GM13977 (cell line): Measurements from ENCODE around the gene DNAL1.

Experiments
- DNase-seq: peaks from one replicate; pipeline ENCODE4 v3.0.0; 2012; ENCODE audit warnings: low spot score
- CTCF ChIP-seq: IDR thresholded peaks from 2 replicates; pipeline ENCODE4 v1.5.1; 2012; ENCODE audit warnings: mild to moderate bottlenecking, control low read depth; ENCODE audit not compliant: insufficient read depth; ENCODE audit errors: extremely low read depth, missing control alignments
- in situ Hi-C: fragments of 300-500 bp; cut with MboI; formaldehyde crosslinking; loops from one replicate; pipeline ENCODE4 v1.12.0; 2022; ENCODE audit warnings: low sequenced_read_pairs, low pct_unique_long_range_greater_than_20kb, mixed read lengths, inconsistent platforms; ENCODE audit not compliant: unreplicated experiment

The DNAL1 gene

GRCh38 chr14:73729556-73730265, 84.9 kb downstream of the DNAL1 start:
- no peak for TF ChIP-seq CTCF
- DNase-seq: no peak
- in situ Hi-C loops: loop anchor here (5.0 kb wide), 1 partner anchor 98 kb away; no protein-coding TSS in a partner anchor

- TF ChIP-seq CTCF: no peak
- no peak for DNase-seq
- in situ Hi-C loops: no loop called here
Measured at GRCh38 chr14:73731111-73731510, 86.3 kb downstream of the DNAL1 start.

GRCh38 chr14:73732006-73732405, 87.2 kb downstream of the DNAL1 start:
- no peak for DNase-seq
- TF ChIP-seq CTCF: no peak
- in situ Hi-C loops: no loop called here

- no peak for DNase-seq
- in situ Hi-C loops: no loop called here
- TF ChIP-seq CTCF: no peak
Measured at GRCh38 chr14:73736842-73737241, 92.1 kb downstream of the DNAL1 start.

- no peak for TF ChIP-seq CTCF
- in situ Hi-C loops: no loop called here
- no peak for DNase-seq
Measured at GRCh38 chr14:73738518-73739173, 93.9 kb downstream of the DNAL1 start.

- DNase-seq: no peak
- no peak for TF ChIP-seq CTCF
- in situ Hi-C loops: no loop called here
Measured at GRCh38 chr14:73739174-73739898, 94.5 kb downstream of the DNAL1 start.
